Hematopoietic multipotent progenitor cell (in vitro differentiated cells): ENCODE measurements around the gene ZNF862. TPM values are rescaled to one million over a fixed set of nuclear protein-coding genes. Genes with fewer than 3 reads are reported as not detected.
A peak's percentile ranks its signal among the peaks of the same experiment; 100 is the strongest.

Source experiments
- DNase-seq, 3 donors: peaks; one replicate each; pipeline ENCODE4 v3.0.0-alpha.2; 2011 to 2015; ENCODE audit warnings: low read depth in 2 of 3, low spot score in 2 of 3
- total RNA-seq: library from RNA; depleted of rRNA; stranded (reverse); fragments of >200 nt; gene quantifications from one replicate; pipeline ENCODE4 v1.2.3, GENCODE V29; 2012

The ZNF862 gene
- total RNA-seq, 1 donor, result 21.8 TPM

DNA sequence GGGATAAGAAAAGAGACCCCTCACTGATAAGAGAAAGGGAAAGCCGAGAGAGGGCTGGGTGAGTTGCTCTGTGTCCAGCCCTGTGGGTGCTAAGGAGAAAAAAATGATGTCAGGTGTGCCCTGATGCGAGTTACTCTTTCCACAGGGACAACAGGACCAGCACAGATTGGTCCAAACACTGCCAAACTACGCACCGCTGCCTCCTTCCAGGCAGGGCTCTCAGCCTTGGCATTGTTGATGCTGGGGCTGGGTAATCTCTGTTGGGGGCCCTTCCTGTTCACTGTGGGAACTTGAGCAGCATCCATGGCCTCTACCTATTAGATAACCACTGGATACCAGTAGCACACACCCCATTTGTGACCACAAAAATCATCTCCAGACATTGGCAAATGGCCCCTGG lies 25.3 kb downstream of the ZNF862 start:
- DNase-seq, result no peak

DNA sequence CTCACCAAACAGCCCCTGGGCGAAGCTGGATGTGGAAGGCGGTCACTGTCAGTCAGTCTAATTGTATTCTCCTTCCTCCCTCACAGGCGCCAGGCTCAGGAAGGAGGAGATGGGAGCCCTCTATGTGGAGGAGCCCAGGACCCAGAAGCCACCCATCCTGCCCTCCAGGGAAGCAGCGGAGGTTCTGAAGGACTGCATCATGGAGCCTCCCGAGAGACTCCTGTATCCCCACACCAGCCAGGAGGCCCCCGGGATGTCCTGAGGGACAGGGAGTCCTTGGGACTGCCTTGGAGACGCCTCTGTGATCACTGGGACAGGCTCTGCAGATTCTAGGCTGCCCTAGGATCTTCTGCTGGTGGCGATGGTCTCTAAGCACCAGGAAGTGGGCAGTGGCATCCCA lies 25.8 kb downstream of the ZNF862 start:
- DNase-seq, result no peak

DNA sequence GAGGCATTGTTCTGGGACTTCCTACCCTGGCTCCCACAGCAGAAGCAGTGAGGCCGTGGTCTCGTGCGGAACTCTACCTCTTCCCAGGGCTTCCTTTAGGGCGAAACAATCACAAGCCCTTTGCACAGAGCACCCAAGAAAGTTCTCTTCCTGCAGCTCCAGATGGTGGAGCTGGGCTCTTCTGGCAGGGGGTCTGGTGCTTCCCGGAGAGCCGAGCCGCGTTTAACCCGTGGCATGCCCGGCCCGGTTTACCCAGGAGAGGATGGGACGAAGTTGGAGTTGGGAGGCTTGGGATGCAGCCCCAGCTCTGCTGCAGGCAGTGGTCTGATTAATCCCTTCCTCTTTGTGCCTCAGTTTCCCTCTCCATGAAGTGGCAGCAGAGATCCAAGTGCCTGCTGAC lies 26.6 kb downstream of the ZNF862 start:
- DNase-seq, result no peak

DNA sequence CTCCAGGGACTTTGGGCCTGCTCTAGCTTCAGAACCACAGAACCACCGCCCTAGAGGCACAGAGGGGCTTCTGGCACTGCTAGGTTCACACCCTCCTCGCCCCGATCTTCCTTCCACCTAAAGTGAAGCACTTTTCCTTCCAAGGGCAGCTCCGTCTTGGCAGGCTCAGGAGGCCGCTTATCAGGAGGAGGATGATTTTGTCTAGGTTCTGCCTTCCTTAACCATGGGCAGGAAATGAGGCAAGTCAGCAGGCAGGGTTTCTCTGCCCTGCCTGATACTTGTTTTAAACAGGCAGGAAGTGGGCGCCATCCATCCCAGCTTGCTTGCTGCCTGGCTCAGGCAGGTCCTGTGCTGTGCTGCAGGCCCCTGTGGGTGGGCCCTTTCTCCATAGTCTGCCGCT lies 27.3 kb downstream of the ZNF862 start:
- peak in 2 of 3 donors; percentile 41 to 53 for DNase-seq

DNA sequence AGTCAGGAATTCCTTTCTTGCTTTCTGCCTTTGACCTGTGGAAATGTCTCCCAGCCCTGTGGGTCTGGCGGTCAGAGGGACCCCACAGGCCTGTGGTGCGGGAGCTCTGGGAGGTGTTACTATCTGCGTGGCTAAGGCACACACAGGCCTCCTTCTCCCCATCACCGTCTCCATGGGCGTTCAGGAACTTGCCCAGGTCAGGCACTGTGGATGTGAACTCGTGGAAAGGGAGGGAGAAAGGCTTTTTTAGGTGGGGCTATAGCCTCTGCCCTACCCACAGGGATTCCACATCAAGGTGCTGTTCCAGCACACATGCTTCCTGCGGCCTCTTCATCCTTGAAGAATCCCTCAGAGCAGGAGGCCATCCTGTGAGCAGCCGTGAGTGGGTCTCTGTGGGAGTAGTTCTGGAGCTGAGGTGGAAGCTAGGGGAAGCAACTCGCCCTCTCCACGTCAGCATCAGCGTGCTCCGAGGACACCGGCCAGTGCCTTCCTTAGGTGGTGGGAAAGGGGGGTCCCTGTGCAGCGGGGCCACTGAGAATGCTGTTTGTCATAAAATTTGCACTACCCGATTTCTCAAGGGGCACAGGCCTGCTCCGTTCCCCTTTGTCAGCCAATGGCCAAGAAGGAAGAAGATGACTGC lies 28.1 kb downstream of the ZNF862 start:
- DNase-seq, result no peak

DNA sequence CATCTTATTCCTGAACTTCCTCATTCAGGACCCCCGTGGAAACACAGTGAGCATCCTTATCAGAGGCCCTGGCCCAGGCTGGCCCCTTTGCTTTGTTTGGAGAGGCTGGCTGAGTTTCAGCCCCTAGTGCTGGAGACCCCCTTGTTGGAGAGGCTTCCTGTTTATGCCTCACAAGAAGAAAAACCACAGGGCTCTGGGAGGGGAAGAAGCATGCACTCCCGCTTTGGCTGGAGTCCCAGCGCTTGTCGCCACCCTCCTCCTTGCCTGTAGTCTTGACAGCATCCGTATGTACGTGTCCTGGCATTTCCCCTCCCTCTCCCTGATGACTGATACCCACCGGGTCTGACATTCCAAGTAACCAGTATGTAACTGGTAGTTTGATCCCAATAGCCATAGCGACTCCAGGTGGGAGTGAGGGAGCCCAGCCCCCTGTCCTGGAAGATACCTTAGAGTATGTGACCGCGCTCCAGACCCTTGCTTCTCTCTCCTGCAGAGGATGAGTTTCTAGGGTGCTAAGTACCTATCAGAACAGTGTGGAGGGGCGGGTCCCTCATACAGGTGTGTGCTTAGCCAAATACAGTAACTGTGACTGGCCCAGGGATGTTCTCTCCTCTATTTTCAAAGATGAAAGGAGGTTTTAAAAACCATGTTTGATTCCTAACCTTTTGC lies 28.7 kb downstream of the ZNF862 start:
- peak in 2 of 3 donors; percentile 54 to 62 for DNase-seq

DNA sequence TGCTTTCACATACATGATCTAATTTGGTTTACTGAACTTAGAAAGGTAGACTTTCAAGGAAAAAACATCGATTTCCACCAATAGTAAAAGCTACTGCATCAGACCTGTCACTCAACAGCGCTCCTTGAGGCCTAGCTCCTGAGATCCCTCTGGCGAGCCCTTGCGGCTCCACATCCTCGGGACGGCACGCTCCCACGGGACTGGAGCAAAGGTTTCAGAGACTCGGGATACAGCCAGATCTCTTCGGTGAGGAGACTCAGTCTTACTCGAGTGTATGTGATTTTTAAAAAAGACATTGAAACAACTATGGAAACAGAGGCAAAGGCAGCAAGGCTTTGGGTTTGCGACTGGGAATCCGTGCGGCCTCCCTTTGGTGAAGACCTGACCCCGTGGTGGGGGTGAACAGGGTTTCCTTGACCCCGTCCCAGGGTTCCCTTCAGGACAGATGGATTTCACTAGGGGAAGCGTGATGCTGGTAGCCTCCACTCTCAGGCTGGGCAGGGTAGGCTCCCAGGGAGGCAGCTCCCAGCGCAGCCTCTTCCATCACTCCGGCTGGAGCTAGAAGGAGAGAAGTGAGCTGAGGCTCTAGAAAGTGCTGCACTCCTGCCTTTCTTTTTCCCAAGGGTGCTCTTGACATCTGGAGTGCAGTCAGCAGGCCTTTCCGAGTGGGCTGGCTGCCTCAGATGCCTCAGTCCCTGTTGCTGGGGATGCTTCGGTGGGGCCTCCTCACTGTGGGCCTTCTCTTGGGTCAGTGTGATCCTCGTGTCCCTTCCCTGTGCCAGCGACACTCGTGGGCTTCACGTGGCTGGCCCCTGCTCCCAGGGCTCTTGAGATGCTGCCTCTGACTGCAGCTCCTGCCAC lies 29.8 kb downstream of the ZNF862 start:
- no peak for DNase-seq

DNA sequence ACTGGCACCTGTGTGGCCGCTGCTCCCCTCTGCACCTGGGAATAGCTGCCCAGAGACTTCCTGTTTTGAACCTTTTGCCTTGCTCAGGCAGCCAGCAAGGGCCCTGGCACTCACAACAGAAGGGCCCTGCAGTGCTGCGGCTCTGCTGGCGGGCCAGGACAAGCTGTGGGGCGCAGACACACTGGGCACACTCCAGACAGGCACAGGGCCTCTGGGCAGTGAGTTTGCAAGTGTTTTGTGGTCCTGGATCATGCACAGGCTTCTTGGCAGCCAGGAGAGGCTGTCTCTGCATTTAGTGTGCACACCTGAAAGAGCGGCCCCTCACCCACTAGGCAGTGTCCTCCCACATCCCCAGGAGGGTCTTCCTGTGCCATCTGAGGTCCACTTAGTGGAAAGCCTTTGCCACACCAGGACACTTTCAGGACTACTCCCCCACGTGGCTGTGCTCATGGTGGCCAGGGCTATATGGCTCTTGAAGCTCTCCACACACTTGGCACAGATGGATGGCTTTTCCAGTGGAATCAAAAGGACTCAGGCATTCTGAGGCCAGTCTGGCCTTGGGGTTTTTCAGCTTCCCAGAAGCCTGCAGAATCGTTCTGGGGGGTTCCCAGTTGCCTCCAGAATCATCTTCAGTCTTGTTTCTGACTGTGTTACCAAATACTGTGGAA lies 30.6 kb downstream of the ZNF862 start:
- DNase-seq, result peak in 1 of 3 donors; percentile 35

DNA sequence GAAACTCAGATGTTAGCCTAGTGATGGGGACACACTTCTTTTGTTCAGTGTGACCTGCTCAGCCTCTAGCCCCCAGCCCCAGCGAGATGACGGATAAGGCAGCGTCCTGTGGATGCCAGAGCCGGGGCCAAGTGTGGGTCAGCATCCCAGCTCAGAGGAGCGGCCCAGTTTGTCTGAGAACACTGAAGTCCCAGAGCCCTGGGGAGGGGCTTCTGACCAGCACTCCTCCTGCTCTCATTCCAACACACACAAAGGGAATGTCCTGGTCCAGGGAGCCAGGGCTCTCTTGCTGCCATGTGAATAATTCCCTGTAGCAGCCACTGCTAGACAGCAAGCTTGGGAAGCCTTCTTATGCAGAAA lies 31.1 kb downstream of the ZNF862 start:
- DNase-seq, result no peak

DNA sequence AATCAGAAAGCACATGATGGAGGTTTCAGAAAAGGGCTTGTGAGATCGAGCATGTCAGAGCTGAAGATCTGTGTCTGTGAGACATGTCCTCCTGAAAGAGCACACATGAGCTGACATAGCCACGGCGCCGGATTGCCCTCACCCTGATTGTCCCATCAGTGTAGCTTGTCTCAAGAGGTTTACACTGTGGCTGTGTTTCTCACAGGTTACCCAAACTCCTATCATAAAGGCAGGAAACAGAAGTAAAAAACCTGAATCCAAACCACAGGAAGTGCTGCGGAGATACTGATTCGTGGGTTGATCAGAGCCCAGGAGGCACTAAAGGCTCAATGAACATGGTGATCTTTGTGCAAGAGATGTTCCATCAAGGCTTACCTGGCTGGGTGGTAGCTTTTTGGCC lies 31.7 kb downstream of the ZNF862 start:
- peak in 2 of 3 donors; percentile 80 to 93 for DNase-seq

DNA sequence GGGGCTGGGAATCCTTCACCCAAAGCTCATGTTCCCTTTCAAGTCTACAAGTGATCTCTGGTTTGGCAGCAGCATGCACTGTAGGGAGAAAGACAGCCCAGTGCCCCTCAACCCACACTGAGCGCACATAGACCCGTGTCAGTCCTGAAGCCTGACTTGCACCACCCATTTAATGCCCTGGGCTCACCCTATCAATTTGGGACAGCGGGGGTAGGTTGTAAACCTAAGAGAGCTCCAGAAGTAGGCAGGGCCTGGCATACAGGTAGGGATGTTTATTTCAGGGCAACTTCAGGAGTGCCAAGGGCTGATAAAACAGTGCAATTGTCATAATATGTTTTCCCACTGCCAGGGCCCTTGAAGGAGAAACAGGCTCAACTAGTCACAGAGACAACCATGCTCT lies 32.1 kb downstream of the ZNF862 start:
- no peak for DNase-seq

DNA sequence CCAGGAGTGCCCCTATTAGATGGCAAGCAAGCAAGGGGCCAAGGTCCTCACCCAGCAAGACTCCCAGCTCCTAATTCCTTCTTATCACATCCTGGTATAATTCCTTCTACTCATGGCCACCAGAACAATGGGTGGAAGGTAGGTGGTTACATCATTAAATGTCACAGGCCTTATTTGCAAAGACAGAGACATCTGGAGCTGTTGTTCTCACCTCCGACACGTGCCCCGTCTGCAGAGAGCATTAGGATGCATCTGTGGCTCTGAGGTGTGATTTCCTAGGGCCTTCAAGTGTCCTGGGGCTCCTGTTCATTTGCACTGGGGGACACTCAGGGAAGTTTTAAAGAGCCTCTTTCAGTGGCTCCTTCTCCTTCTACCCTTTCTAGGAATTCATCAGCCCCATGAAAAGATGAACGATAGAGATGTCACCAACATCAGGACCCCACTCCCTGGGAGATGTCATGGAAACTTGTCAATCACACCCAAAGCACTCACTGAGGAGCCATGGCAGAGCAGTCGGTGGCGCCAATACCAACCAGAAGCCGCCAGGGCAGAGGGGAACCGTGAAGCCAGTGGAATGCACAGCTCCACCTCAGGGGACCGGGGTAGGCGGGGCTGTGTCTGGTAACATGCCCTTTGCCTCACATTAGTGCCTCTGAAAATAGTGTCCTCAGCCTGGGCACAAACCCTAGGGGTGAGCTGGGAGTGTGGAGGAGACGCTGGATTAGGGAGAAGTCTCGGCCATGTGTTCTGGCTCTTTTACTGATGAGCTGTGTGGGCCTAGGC lies 32.7 kb downstream of the ZNF862 start:
- DNase-seq, result no peak

DNA sequence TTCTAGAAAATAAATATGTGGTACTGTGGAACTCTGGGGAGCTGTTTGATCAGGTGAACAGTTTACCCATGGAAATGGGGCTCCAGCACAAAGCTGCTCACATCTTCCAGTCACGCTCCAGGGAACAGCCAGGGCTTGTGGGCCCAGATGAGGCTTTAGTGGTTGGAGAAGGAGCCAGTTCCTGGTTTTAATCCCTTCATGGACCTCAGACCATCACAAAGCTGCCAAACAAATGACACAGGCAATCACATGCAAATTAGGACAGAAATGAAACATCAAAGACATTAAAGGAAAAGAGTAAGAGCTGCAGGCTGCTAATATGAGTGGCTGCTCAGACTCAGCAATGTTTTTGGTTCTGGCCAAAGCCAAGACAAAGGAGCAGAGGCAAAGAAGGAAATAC lies 33.4 kb downstream of the ZNF862 start:
- DNase-seq, result no peak

DNA sequence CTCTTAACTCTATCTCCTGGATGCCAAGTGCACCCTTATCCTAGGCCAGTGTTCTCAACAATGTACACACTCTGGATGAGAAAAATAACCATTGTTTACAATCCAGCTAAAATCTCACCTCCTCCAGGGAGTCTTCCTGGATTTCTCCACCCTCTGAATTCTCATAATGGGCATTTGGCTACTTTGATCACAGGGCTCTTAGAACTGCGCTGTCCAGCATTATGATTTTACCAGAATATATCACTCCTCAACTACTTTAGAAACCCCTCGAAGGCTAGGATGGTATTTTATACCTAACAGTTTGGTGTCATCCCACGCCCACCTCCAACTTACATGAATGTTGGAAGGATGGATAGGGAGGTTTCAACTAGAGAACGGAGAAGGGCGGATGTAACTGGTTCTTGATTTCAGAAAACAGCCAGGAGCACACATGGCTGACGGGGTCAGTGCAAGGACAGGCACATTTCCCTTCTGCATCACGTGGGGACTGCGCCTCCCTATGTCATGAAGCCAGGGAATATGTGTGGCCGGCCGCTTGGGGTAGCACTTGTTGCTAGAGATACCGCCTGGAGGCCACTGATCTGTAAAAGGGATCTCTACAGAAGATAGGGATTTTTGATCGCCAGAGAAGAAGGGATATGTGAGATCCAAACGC lies 34.4 kb downstream of the ZNF862 start:
- peak in 2 of 3 donors; percentile 43 to 46 for DNase-seq

DNA sequence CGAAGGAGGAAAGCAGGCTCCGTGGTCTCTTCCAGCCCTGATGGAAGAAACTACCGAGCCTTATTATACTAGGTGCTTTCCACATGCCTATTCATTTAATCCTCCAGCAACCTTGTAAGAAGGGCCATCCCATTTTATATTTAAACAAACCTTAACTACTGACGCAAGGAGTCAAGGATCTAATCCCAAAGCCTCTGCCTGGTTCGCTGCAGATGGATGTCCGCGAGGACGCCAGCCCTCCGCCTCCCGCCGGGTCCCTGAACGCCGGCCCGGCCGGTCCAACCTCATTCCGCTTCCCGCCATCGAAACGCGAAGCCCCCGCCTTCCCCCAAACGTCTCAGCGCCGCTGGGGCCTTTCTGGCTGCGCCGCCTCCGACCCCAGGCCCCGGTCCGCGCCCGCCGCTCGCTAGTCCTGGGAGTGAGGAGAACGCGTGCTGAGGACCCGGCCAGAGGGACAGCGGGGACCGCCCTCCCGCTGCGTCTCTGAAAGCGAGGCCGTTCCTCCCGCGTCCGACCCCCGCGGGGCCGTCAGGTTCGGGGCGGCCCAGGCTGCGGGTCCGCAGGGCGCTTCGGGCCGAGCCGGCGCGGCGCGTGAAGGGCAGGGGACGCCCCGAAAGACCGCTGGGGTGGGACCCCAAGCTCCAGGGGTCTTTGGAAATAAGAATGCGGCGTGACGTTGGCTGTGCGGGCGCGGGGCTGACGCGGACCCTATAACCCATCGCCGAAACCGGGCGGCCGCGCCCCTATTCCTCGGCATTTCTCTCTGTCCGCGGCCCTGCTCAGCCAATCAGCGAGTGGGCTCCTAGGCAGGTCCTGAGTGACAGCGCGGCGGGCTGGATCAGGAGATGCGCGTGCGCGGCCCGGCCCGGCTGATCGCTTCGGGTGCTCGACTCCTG lies 35.1 kb downstream of the ZNF862 start, which contains the start of gene ATP6V0E2:
ATP6V0E2 (plus strand) TSS at position 896 of the 896 bp plus-strand sequence. CDS start 97 bp downstream, outside the sequence.
- peak; percentile 71 to 90 (median 90) for DNase-seq

DNA sequence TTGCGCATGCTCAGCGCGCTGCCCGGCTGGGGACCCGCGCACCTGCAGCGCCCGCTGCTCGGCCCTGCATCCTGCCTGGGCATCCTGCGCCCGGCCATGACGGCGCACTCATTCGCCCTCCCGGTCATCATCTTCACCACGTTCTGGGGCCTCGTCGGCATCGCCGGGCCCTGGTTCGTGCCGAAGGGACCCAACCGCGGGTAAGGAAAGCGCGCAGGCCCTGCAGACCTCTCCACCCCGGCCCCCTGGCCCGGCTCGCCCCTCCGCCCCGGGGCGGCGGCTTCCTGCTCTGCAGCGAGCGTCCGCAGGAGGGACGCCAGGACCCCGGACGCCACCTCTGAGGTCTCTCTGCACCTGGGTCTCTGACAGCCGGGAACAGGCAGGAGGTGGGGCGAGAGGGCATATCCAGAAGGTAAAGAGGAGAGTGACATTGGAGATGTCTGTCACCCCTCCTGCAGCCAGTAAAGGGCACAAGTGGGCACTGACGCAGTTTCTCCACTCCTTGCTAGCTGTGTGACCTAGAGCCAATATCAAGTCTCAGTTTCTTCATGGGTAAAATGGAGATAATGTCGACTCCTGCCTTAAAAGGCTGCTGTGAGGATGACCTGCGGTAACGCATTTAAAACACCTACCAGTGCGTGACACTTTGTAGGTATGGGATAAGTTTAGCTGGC lies 35.9 kb downstream of the ZNF862 start:
- no peak for DNase-seq

DNA sequence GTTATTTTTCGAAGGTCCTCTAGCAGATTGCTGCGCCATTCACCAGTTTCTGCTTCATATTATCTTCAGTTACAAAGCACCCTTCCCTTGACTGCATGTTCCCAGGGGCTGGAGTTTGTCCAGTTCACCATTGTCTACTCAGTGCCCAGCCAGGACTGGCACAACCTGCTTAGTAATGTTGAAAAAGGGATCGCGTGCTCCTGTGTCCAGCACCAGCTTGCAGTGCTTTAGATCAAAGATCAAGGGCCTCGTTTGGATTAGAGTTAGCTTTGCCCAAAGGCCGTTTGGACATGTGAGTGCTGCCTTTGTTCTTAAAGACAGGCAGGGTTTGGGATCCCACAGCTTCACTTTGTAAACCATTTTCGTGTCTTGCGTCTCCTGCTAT lies 36.5 kb downstream of the ZNF862 start:
- no peak for DNase-seq

DNA sequence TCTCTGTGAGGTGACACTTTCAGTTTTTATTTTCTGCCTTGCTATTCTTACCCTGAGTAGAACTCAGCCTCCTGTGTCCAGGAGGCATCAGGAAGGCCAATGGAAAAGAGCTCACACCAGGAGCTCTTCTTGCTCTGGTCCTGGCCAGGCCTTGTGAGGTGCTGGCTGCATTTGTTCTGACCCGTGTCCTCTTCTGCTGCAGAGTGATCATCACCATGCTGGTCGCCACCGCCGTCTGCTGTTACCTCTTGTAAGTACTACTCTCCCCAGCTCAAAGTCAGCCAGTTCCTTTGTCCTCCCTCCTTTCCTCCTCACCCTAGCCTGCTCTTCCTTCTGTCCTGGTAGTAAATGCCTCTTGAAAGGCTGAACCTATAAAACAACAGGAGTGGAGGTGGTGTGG lies 37.2 kb downstream of the ZNF862 start:
- DNase-seq, result no peak
